ENCODE data around the gene PLP2. TPM values are rescaled to one million over a fixed set of nuclear protein-coding genes. Genes with fewer than 3 reads are reported as not detected.
"Not testable (repeated sequence)": the region's sequence is repeated elsewhere in the genome, so short reads cannot be mapped to it uniquely, and the experiment has no call there.

Gene PLP2
- total and polyA plus RNA-seq, 2 of the 4 experiments (the other 2 are of a cell fraction): 22.6 to 156 TPM

- ChIA-PET POLR2A (ENCODE audit: unreplicated experiment) (no interaction called here), CTCF (no interaction called here)
- no peaks in the 10 kb centered on the region; the same call in 1 of the 2 replicates for H4K20me1 ChIP-seq (ENCODE audit: insufficient read depth, low read length)
- no peak overlapping the region for H2BK15ac ChIP-seq (ENCODE audit: low read depth, low read length)
- H2BK120ac ChIP-seq (ENCODE audit: low read depth, low read length): peak overlapping the region; percentile 64
- H3K27ac ChIP-seq (ENCODE audit: insufficient read depth, low read length): peak overlapping the region; percentile 45
- peak overlapping the region; percentile 94 for H3K4ac ChIP-seq (ENCODE audit: low read depth, low read length)
- dilution Hi-C loops (cut with HindIII; ENCODE audit: low sequenced_read_pairs, unreplicated experiment) (no loop called here), intact Hi-C loops (cut with micrococcal nuclease) (no loop called here), in situ Hi-C loops (cut with MboI; ENCODE audit: low sequenced_read_pairs) (no loop called here)
- 33% methylated on average over 19 of the region's 37 CpGs; no CpG with 5 or more reads in 1 of the 2 experiments for WGBS, 2 experiments (ENCODE audit: extremely low coverage in 2 of 2, insufficient read length in 1 of 2)
- peaks cover 17 to 19% of the 10 kb centered on the region in 2 experiments for H3K79me1 ChIP-seq (ENCODE audit: low read depth in 1 of 2, low read length in 2 of 2)
- H3K4me3 ChIP-seq (ENCODE audit: insufficient read depth, low read depth, low read length): peak overlapping the region; percentile 61
- H4K5ac ChIP-seq (ENCODE audit: low read depth, low read length): peak overlapping the region; percentile 73; the same call in 1 of the 2 replicates
- H3K36me3 ChIP-seq (ENCODE audit: control insufficient read depth, insufficient read depth, low read length): peaks cover 9% of the 10 kb centered on the region
- H3K9ac ChIP-seq (ENCODE audit: low read depth, low read length): peak overlapping the region; percentile 61
- peak overlapping the region; percentile 25; the same call in 1 of the 2 replicates for H3K18ac ChIP-seq (ENCODE audit: low read depth, low read length)
- peak overlapping the region; percentile 82 for H2AK5ac ChIP-seq (ENCODE audit: low read depth, low read length)
- ATAC-seq (ENCODE audit: low read depth): peak; percentile 64
- 0 out of 2 replicates have a peak, but pooled peaks cover 5% of the 10 kb centered on the region for H3K9me1 ChIP-seq (ENCODE audit: insufficient read depth, low read length)
- peak overlapping the region; percentile 84 for H4K91ac ChIP-seq (ENCODE audit: insufficient read depth, low read depth, low read length)
- 0 out of 2 replicates have a peak overlapping the region, but pooled peaks have one; percentile 35 for H2BK20ac ChIP-seq (ENCODE audit: low read depth, low read length)
- peak overlapping the region; percentile 75 for H3K23ac ChIP-seq (ENCODE audit: low read depth, low read length)
- H3K9me3 ChIP-seq (ENCODE audit: control insufficient read depth, insufficient read depth, low read length): no peaks in the 10 kb centered on the region; the same call in 1 of the 2 replicates
- no peaks in the 10 kb centered on the region for H3K27me3 ChIP-seq (ENCODE audit: control insufficient read depth, insufficient read depth, low read length)
- peak overlapping the region; percentile 91 for H2AFZ ChIP-seq (replicated peaks; ENCODE audit: low read length, poor library complexity)
- H3K4me2 ChIP-seq (ENCODE audit: low read depth, low read length): peak overlapping the region; percentile 92
- no TSS peak for BruUV-seq (replicated peaks)
- peak overlapping the region; percentile 98 for H2AK9ac ChIP-seq (replicated peaks; ENCODE audit: low read depth, low read length, poor library complexity)
- peak; percentile 20 for DNase-seq
- H4K8ac ChIP-seq (ENCODE audit: low read depth in 2 of 2, low read length in 2 of 2): peak overlapping the region; percentile 84 to 89; a peak in 3 of 4 replicates
- H3K14ac ChIP-seq (replicated peaks; ENCODE audit: low read depth, low read length): peak overlapping the region; percentile 96
- peak overlapping the region; percentile 16 for H3K56ac ChIP-seq (ENCODE audit: extremely low read depth, insufficient read depth, low read length)
- 0 out of 2 replicates have a peak, but pooled peaks have one; percentile 24 for TF ChIP-seq MXI1 (IDR thresholded peaks at IDR 0.05; ENCODE audit: borderline replicate concordance, low read depth, low read length)
- no peak for TF ChIP-seq CHD1 (IDR thresholded peaks at IDR 0.05; ENCODE audit: low read depth, low read length)
- H3K4me1 ChIP-seq (ENCODE audit: control insufficient read depth, insufficient read depth, low read length): peaks cover 6% of the 10 kb centered on the region
- peak overlapping the region; percentile 22 for H2BK5ac ChIP-seq (ENCODE audit: low read depth, low read length, poor library complexity, severe bottlenecking)
Measured at GRCh38 chrX:49172280-49172780, 632 bp downstream of the PLP2 start.

- H4K91ac ChIP-seq (ENCODE audit: insufficient read depth, low read depth, low read length); H3K4me2 ChIP-seq (ENCODE audit: low read depth, low read length): not testable (repeated sequence)
Measured at GRCh38 chrX:49173544-49173943, 1.8 kb downstream of the PLP2 start.

More at GRCh38 chrX:49173544-49173943, 1.8 kb downstream of the PLP2 start:
- H4K5ac ChIP-seq (ENCODE audit: low read depth, low read length); ATAC-seq (ENCODE audit: low read depth); H3K9ac ChIP-seq (ENCODE audit: low read depth, low read length); H2BK120ac ChIP-seq (ENCODE audit: low read depth, low read length); H3K18ac ChIP-seq (ENCODE audit: low read depth, low read length); H2AK9ac ChIP-seq (replicated peaks; ENCODE audit: low read depth, low read length, poor library complexity); intact Hi-C loops (cut with micrococcal nuclease); H2BK5ac ChIP-seq (ENCODE audit: low read depth, low read length, poor library complexity, severe bottlenecking); H4K20me1 ChIP-seq (ENCODE audit: insufficient read depth, low read length); CTCF ChIA-PET; BruUV-seq (replicated peaks); H4K8ac ChIP-seq (ENCODE audit: low read depth in 2 of 2, low read length in 2 of 2); H3K14ac ChIP-seq (replicated peaks; ENCODE audit: low read depth, low read length); dilution Hi-C loops (cut with HindIII; ENCODE audit: low sequenced_read_pairs, unreplicated experiment); H3K27me3 ChIP-seq (ENCODE audit: control insufficient read depth, insufficient read depth, low read length); POLR2A ChIA-PET (ENCODE audit: unreplicated experiment); DNase-seq; H3K9me3 ChIP-seq (ENCODE audit: control insufficient read depth, insufficient read depth, low read length); H2BK15ac ChIP-seq (ENCODE audit: low read depth, low read length); H3K27ac ChIP-seq (ENCODE audit: insufficient read depth, low read length); H3K9me1 ChIP-seq (ENCODE audit: insufficient read depth, low read length); H3K4me3 ChIP-seq (ENCODE audit: insufficient read depth, low read depth, low read length); H2AFZ ChIP-seq (replicated peaks; ENCODE audit: low read length, poor library complexity); in situ Hi-C loops (cut with MboI; ENCODE audit: low sequenced_read_pairs); H3K4ac ChIP-seq (ENCODE audit: low read depth, low read length); H3K56ac ChIP-seq (ENCODE audit: extremely low read depth, insufficient read depth, low read length); H2BK20ac ChIP-seq (ENCODE audit: low read depth, low read length); H3K4me1 ChIP-seq (ENCODE audit: control insufficient read depth, insufficient read depth, low read length): not testable (repeated sequence)
- Histone ChIP-seq H3K23ac (ENCODE audit: low read depth, low read length) (peak overlapping the region; percentile 16), H2AK5ac (ENCODE audit: low read depth, low read length) (0 out of 2 replicates have a peak overlapping the region, but pooled peaks have one; percentile 32), H3K79me1 (ENCODE audit: low read depth in 1 of 2, low read length in 2 of 2) (peaks cover 17 to 19% of the 10 kb centered on the region in 2 experiments), H3K36me3 (ENCODE audit: control insufficient read depth, insufficient read depth, low read length) (peaks cover 15% of the 10 kb centered on the region)
- WGBS, 2 experiments (ENCODE audit: extremely low coverage in 2 of 2, insufficient read length in 1 of 2): 40% methylated on average over 1 of the region's 8 CpGs; no CpG with 5 or more reads in 1 of the 2 experiments

Measured in IMR-90 (cell line).